DND-41 (cell line): Measurements from ENCODE around the gene RIBC2.
"Not testable (repeated sequence)": the region's sequence is repeated elsewhere in the genome, so short reads cannot be mapped to it uniquely, and the experiment has no call there.

Experiments
- ATAC-seq: fragments of 200-7000 bp; cut with Tn5 transposase; 3 replicates; pipeline ENCODE4 v1.9.1; 2021; ENCODE audit warnings: low read depth; ENCODE audit not compliant: insufficient read depth
- DNase-seq: peaks from one replicate; pipeline ENCODE4 v3.0.0-alpha.2; 2020
- H2AFZ ChIP-seq: 2 replicates; pipeline ENCODE4 v1.6.0; 2012; ENCODE audit warnings: low read depth, low read length
- H3K27ac ChIP-seq: 2 replicates; pipeline ENCODE4 v1.5.1; 2012; ENCODE audit warnings: low read length, inconsistent platforms
- H3K27me3 ChIP-seq: fragments of 200-600 bp; sonication (generic); 2 replicates; pipeline ENCODE4 v1.6.0; 2012; ENCODE audit warnings: low read length, mild to moderate bottlenecking, inconsistent platforms; ENCODE audit not compliant: insufficient read depth, poor library complexity
- H3K36me3 ChIP-seq: 2 replicates; pipeline ENCODE4 v1.5.1; 2012; ENCODE audit warnings: low read length, inconsistent platforms; ENCODE audit not compliant: insufficient read depth
- H3K4me1 ChIP-seq: 2 replicates; pipeline ENCODE4 v1.5.1; 2012; ENCODE audit warnings: mild to moderate bottlenecking, low read length; ENCODE audit not compliant: insufficient read depth
- H3K4me2 ChIP-seq: 2 replicates; pipeline ENCODE4 v1.6.0; 2012; ENCODE audit warnings: mild to moderate bottlenecking, moderate library complexity, low read length, inconsistent platforms; ENCODE audit not compliant: insufficient read depth
- H3K4me3 ChIP-seq, 2 experiments: fragments of 200-600 bp in 1 of 2; shearing (Covaris generic) in 1 of 2; 2 replicates each; pipeline ENCODE4 v1.5.1; 2012 to 2016; ENCODE audit warnings: inconsistent platforms in 2 of 2, low read length in 2 of 2, mild to moderate bottlenecking in 2 of 2, low read depth in 1 of 2, moderate library complexity in 1 of 2
- H3K79me2 ChIP-seq: 2 replicates; pipeline ENCODE4 v1.6.0; 2012; ENCODE audit warnings: low read length, inconsistent platforms; ENCODE audit not compliant: insufficient read depth
- H3K9ac ChIP-seq: 2 replicates; pipeline ENCODE4 v1.6.0; 2012; ENCODE audit warnings: low read depth, mild to moderate bottlenecking, inconsistent platforms, low read length, moderate library complexity
- H3K9me3 ChIP-seq: 2 replicates; pipeline ENCODE4 v1.5.1; 2012; ENCODE audit warnings: low read length, moderate library complexity, mild to moderate bottlenecking, inconsistent platforms; ENCODE audit not compliant: insufficient read depth, severe bottlenecking
- H4K20me1 ChIP-seq: 2 replicates; pipeline ENCODE4 v1.6.0; 2012; ENCODE audit warnings: low read length; ENCODE audit not compliant: insufficient read depth
- EZH2 ChIP-seq: IDR thresholded peaks from 3 replicates; pipeline ENCODE4 v1.6.1; 2012; ENCODE audit warnings: borderline replicate concordance, low read depth, mild to moderate bottlenecking, moderate library complexity, low read length, inconsistent platforms; ENCODE audit not compliant: severe bottlenecking
- TF ChIP-seq, protein P1 (sequence below): IDR thresholded peaks from 2 replicates; pipeline ENCODE4 v1.5.1; 2012; ENCODE audit warnings: borderline replicate concordance, low read length, moderate library complexity, mild to moderate bottlenecking; ENCODE audit not compliant: poor library complexity, severe bottlenecking; ENCODE audit errors: extremely low read depth

The RIBC2 gene, protein sequence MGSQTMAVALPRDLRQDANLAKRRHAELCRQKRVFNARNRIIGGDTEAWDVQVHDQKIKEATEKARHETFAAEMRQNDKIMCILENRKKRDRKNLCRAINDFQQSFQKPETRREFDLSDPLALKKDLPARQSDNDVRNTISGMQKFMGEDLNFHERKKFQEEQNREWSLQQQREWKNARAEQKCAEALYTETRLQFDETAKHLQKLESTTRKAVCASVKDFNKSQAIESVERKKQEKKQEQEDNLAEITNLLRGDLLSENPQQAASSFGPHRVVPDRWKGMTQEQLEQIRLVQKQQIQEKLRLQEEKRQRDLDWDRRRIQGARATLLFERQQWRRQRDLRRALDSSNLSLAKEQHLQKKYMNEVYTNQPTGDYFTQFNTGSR

GRCh38 chr22:45413368-45414211, at the start of gene RIBC2, which contains the start of gene SMC1B:
RIBC2 (plus strand) TSS chr22:45413693; CDS start chr22:45413887, 194 bp downstream.
SMC1B (minus strand) TSS chr22:45413599; CDS start chr22:45413567, 32 bp downstream.
- peaks cover 3% of the 10 kb centered on the region for H3K27me3 ChIP-seq
- H3K4me3 ChIP-seq = no peak within 1 kb of the TSS
- H3K9ac ChIP-seq = no peak within 1 kb of the TSS
- DNase-seq (no peak), ATAC-seq (no peak)
- H2AFZ ChIP-seq = no peak within 1 kb of the TSS
- H3K79me2 ChIP-seq = no peaks in the 10 kb centered on the region
- H3K9me3 ChIP-seq = no peaks in the 10 kb centered on the region
- H3K36me3 ChIP-seq = no peaks in the 10 kb centered on the region
- TF ChIP-seq, protein P1, sequence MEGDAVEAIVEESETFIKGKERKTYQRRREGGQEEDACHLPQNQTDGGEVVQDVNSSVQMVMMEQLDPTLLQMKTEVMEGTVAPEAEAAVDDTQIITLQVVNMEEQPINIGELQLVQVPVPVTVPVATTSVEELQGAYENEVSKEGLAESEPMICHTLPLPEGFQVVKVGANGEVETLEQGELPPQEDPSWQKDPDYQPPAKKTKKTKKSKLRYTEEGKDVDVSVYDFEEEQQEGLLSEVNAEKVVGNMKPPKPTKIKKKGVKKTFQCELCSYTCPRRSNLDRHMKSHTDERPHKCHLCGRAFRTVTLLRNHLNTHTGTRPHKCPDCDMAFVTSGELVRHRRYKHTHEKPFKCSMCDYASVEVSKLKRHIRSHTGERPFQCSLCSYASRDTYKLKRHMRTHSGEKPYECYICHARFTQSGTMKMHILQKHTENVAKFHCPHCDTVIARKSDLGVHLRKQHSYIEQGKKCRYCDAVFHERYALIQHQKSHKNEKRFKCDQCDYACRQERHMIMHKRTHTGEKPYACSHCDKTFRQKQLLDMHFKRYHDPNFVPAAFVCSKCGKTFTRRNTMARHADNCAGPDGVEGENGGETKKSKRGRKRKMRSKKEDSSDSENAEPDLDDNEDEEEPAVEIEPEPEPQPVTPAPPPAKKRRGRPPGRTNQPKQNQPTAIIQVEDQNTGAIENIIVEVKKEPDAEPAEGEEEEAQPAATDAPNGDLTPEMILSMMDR = no peak
- no peak for TF ChIP-seq EZH2
- no peak within 1 kb of the TSS for H3K4me2 ChIP-seq
- H3K4me1 ChIP-seq = no peaks in the 10 kb centered on the region
- H3K27ac ChIP-seq = no peak within 1 kb of the TSS
- no peaks in the 10 kb centered on the region for H4K20me1 ChIP-seq

DNA sequence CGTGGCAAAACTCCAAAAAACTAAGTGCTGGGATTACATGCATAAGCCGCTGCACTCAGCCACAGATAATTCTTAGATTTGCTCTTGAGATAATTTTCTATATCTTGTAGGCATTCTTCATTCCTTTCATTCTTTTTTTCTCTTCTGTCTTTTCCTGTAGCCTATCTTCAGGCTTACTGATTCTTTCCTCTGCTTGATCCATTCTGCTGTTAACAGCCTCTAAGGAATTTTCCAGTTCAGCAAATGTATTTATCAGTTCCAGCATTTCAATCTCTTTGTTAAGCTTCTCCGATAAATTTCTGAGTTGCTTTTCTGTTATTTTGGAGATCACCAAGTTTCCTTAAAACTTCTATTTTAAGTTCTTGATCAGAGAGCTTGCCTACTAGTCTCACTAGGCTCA, 46.8 kb upstream of the RIBC2 start:
- no peak overlapping the region for H3K9ac ChIP-seq
- no peaks in the 10 kb centered on the region for H3K79me2 ChIP-seq
- TF ChIP-seq, protein P1 = no peak
- no peak for TF ChIP-seq EZH2
- no peaks in the 10 kb centered on the region for H3K9me3 ChIP-seq
- ATAC-seq = no peak
- no peak overlapping the region for H3K4me2 ChIP-seq
- H3K27me3 ChIP-seq = peaks cover 11% of the 10 kb centered on the region
- no peak overlapping the region for H3K4me3 ChIP-seq
- DNase-seq = no peak
- no peaks in the 10 kb centered on the region for H4K20me1 ChIP-seq
- H3K4me1 ChIP-seq = no peaks in the 10 kb centered on the region
- H2AFZ ChIP-seq = no peak overlapping the region
- no peak overlapping the region for H3K27ac ChIP-seq
- no peaks in the 10 kb centered on the region for H3K36me3 ChIP-seq

DNA sequence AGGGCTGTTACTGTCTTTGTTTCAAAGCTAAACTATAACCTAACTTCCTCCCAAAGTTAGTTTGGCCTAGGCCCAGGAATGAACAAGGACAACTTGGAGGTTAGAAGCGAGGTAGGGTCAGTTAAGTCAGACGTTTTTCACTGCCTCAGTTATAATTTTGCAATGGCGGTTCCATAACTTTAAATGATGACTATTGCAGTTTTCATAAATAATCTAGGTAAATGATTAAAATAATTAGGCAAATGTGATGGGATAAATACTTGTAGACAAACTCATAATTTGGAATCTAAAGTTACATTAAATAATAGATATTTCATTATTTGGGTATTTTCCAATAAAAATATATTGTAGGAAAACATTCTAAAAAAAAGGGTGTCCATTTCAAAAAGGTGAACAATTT, 39.9 kb upstream of the RIBC2 start:
- H3K4me2 ChIP-seq, H3K36me3 ChIP-seq, H3K9me3 ChIP-seq, DNase-seq, ATAC-seq, H3K27ac ChIP-seq, H3K4me3 ChIP-seq, H3K79me2 ChIP-seq, H3K4me1 ChIP-seq, H4K20me1 ChIP-seq, H3K9ac ChIP-seq, H2AFZ ChIP-seq, H3K27me3 ChIP-seq: not testable (repeated sequence)

GRCh38 chr22:45376009-45376408, 37.5 kb upstream of the RIBC2 start:
- Histone ChIP-seq H3K4me1 (no peaks in the 10 kb centered on the region), H3K4me2 (no peak overlapping the region), H3K27me3 (no peaks in the 10 kb centered on the region), H3K9ac (no peak overlapping the region), H3K9me3 (no peaks in the 10 kb centered on the region), H2AFZ (no peak overlapping the region), H3K27ac (no peak overlapping the region), H3K79me2 (no peaks in the 10 kb centered on the region), H4K20me1 (no peaks in the 10 kb centered on the region), H3K4me3 (no peak overlapping the region), H3K36me3 (no peaks in the 10 kb centered on the region)
- DNase-seq (no peak), ATAC-seq (no peak)
- no peak for TF ChIP-seq EZH2
- TF ChIP-seq, protein P1 = no peak
